Endothelial cell of umbilical vein (primary cell): Measurements from ENCODE around the gene HBZ. TPM values are rescaled to one million over a fixed set of nuclear protein-coding genes. Genes with fewer than 3 reads are reported as not detected.

ENCODE experiments used
- BruUV-seq: library from RNA; stranded (reverse); fragments of 400-500 nt; replicated peaks from 2 replicates; lab custom pipeline; 2021; lab: Mats Ljungman, UMichigan
- CTCF ChIA-PET: fragments of 300-600, 350-600 bp; sonication (Branson Sonifier 250); formaldehyde crosslinking; loops from one replicate; lab custom pipeline; 2021; ENCODE audit warnings: antibody characterized with exemption, inconsistent platforms; lab: Charles Lee
- POLR2A ChIA-PET: fragments of 300-600, 350-600 bp; sonication (Branson Sonifier 250); formaldehyde crosslinking; loops from one replicate; lab custom pipeline; 2021; ENCODE audit warnings: antibody characterized with exemption, inconsistent platforms; lab: Charles Lee
- DNase-seq: peaks from one replicate; pipeline ENCODE4 v3.0.0-alpha.2; 2011; ENCODE audit warnings: low read depth, low spot score
- FAIRE-seq: peaks from 2 replicates; lab custom pipeline; 2011; peaks lifted over from hg19 to GRCh38; lab: Jason Lieb, UNC
- H2AFZ ChIP-seq: 2 replicates; pipeline ENCODE4 v1.6.0; 2012; ENCODE audit warnings: low read depth, low read length, control low read depth, inconsistent platforms
- H3K27ac ChIP-seq: 2 replicates; pipeline ENCODE4 v1.5.1; 2011; ENCODE audit warnings: low read depth, mild to moderate bottlenecking, control low read depth, low read length, moderate library complexity; ENCODE audit not compliant: insufficient read depth
- H3K27me3 ChIP-seq, 2 experiments: 2 replicates each; pipeline versions ENCODE4 v1.6.0 to v1.6.1; 2011; ENCODE audit warnings: low read length in 2 of 2, mixed read lengths in 1 of 2; ENCODE audit not compliant: control insufficient read depth in 2 of 2, insufficient read depth in 2 of 2
- H3K36me3 ChIP-seq, 2 experiments: 2 replicates in 1 of 2; 3 replicates in 1 of 2; pipeline ENCODE4 v1.5.1; 2011; ENCODE audit warnings: low read length in 2 of 2, mild to moderate bottlenecking in 1 of 2, moderate library complexity in 1 of 2; ENCODE audit not compliant: control insufficient read depth in 2 of 2, insufficient read depth in 2 of 2; ENCODE audit errors: extremely low read depth in 1 of 2
- H3K4me1 ChIP-seq: 3 replicates; pipeline ENCODE4 v1.5.1; 2011; ENCODE audit warnings: mild to moderate bottlenecking, low read length; ENCODE audit not compliant: control insufficient read depth, insufficient read depth; ENCODE audit errors: extremely low read depth
- H3K4me2 ChIP-seq: 2 replicates; pipeline ENCODE4 v1.6.1; 2011; ENCODE audit warnings: low read length, control low read depth, mixed read lengths; ENCODE audit not compliant: insufficient read depth
- H3K4me3 ChIP-seq, 3 experiments: fragments of 200-600 bp in 1 of 3; sonication (generic), shearing (Covaris generic) in 1 of 3; replicated peaks in 1 of 3; 2 replicates each; pipeline ENCODE4 v1.5.1; 2011 to 2016; ENCODE audit warnings: control low read depth in 3 of 3, low read length in 3 of 3, mild to moderate bottlenecking in 2 of 3, inconsistent platforms in 1 of 3, low read depth in 1 of 3, moderate library complexity in 1 of 3; ENCODE audit not compliant: insufficient read depth in 1 of 3
- H3K79me2 ChIP-seq: 2 replicates; pipeline ENCODE4 v1.6.0; 2012; ENCODE audit warnings: low read length, inconsistent platforms; ENCODE audit not compliant: control insufficient read depth, insufficient read depth
- H3K9ac ChIP-seq: replicated peaks from 2 replicates; pipeline ENCODE3; 2011; ENCODE audit warnings: low read length, control low read depth; ENCODE audit not compliant: insufficient read depth; ENCODE audit errors: extremely low read depth
- H3K9me1 ChIP-seq: replicated peaks from 3 replicates; pipeline ENCODE4 v1.6.0; 2011; ENCODE audit warnings: mild to moderate bottlenecking, low read length; ENCODE audit not compliant: control insufficient read depth, insufficient read depth; ENCODE audit errors: extremely low read depth
- H3K9me3 ChIP-seq: replicated peaks from 2 replicates; pipeline ENCODE4 v1.5.1; 2012; ENCODE audit warnings: low read length, inconsistent platforms; ENCODE audit not compliant: control insufficient read depth, insufficient read depth
- H4K20me1 ChIP-seq: replicated peaks from 2 replicates; pipeline ENCODE3; 2011; ENCODE audit warnings: mild to moderate bottlenecking, low read length; ENCODE audit not compliant: control insufficient read depth, insufficient read depth; ENCODE audit errors: extremely low read depth
- CTCF ChIP-seq, 2 donors: IDR thresholded peaks; 1 replicate in 1 of 2; 2 replicates in 1 of 2; pipeline ENCODE4 v1.5.1; 2011; ENCODE audit warnings: low read length in 2 of 2, mild to moderate bottlenecking in 2 of 2, moderate library complexity in 2 of 2, control low read depth in 1 of 2, inconsistent platforms in 1 of 2, low read depth in 1 of 2; ENCODE audit not compliant: insufficient read depth in 1 of 2; ENCODE audit errors: extremely low read depth in 1 of 2
- FOS ChIP-seq: IDR thresholded peaks from 2 replicates; pipeline ENCODE4 v1.6.1; 2011; ENCODE audit warnings: mild to moderate bottlenecking, low read length, moderate library complexity, borderline replicate concordance; ENCODE audit not compliant: insufficient read depth
- GATA2 ChIP-seq: IDR thresholded peaks from 2 replicates; pipeline ENCODE4 v1.7.0; 2011; ENCODE audit warnings: low read depth, mild to moderate bottlenecking, moderate library complexity, mixed read lengths, low read length; ENCODE audit not compliant: insufficient read length, insufficient read depth
- JUN ChIP-seq: IDR thresholded peaks from 2 replicates; pipeline ENCODE4 v1.6.1; 2011; ENCODE audit warnings: borderline replicate concordance, low read depth; ENCODE audit not compliant: insufficient read length, insufficient read depth
- MAX ChIP-seq: IDR thresholded peaks from 2 replicates; pipeline ENCODE4 v1.6.1; 2011; ENCODE audit not compliant: insufficient read depth, insufficient read length
- MYC ChIP-seq: IDR thresholded peaks from one replicate; pipeline ENCODE4 v1.6.1; 2011; ENCODE audit warnings: mild to moderate bottlenecking, low read depth, low read length
- POLR2A ChIP-seq: IDR thresholded peaks from 2 replicates; pipeline ENCODE4 v1.6.1; 2012; ENCODE audit warnings: low read depth, mild to moderate bottlenecking, control low read depth, low read length
- dilution Hi-C: fragments of 300-500 bp; cut with MboI; formaldehyde crosslinking; loops from one replicate; pipeline ENCODE4 v1.15.0; 2019; ENCODE audit warnings: low sequenced_read_pairs; ENCODE audit not compliant: extremely low pct_ligation_motif_present
- intact Hi-C: fragments of 100-400 bp; cut with micrococcal nuclease; formaldehyde crosslinking; loops from one replicate; pipeline ENCODE4 v1.10.0; 2022
- polyA plus RNA-seq, 4 experiments: library from polyadenylated mRNA; depleted of rRNA in 3 of 4; stranded (reverse) in 3 of 4; unstranded in 1 of 4; fragments of >200 nt; gene quantifications; 2 replicates each; pipeline versions ENCODE4 v1.2.1 to v1.2.3, GENCODE V29; 2011 to 2012; ENCODE audit warnings: missing spikeins in 1 of 4
- total RNA-seq: library from RNA; stranded (reverse); gene quantifications from 2 replicates; pipeline ENCODE4 v1.2.3, GENCODE V29; 2021

Gene HBZ
- total and polyA plus RNA-seq, 2 donors (not counting 3 experiments of a cell fraction or from before 2014, with no cell fraction given): not detected

- dilution Hi-C loops: no loop called here
- H3K4me1 ChIP-seq: peaks cover 5% of the 10 kb centered on the region
Observed at GRCh38 chr16:178668-179015, 26.2 kb downstream of the HBZ start.

GRCh38 chr16:179211-180092 lies 27.0 kb downstream of the HBZ start:
- Histone ChIP-seq H3K9ac (no peak overlapping the region), H3K4me2 (no peak overlapping the region), H3K27me3 (peaks cover 31 to 36% of the 10 kb centered on the region in 2 experiments), H3K4me3 (no peak overlapping the region), H3K36me3 (no peaks in the 10 kb centered on the region), H3K27ac (no peak overlapping the region), H3K79me2 (no peaks in the 10 kb centered on the region), H3K9me1 (no peaks in the 10 kb centered on the region), H3K9me3 (no peaks in the 10 kb centered on the region), H4K20me1 (no peaks in the 10 kb centered on the region), H3K4me1 (peaks cover 5% of the 10 kb centered on the region), H2AFZ (no peak overlapping the region)
- ChIA-PET POLR2A (interaction anchor here (1.4 kb wide), 1 partner anchor 72 kb away, joined by 3 read pairs; no protein-coding TSS in a partner anchor), CTCF (interaction anchor here (1.2 to 3.3 kb wide), 8 partner anchors 8 to 184 kb away, joined by 4 to 61 read pairs (median 12); no protein-coding TSS in a partner anchor)
- no TSS peak for BruUV-seq
- intact Hi-C loops: loop anchor here (2.0 to 5.0 kb wide), 2 partner anchors 63 to 173 kb away; partner anchors contain the start of gene AXIN1
- TF ChIP-seq MYC (no peak), GATA2 (no peak), FOS (no peak), MAX (no peak), POLR2A (no peak), JUN (no peak), CTCF (IDR thresholded peaks at IDR 0.05; ENCODE audit: extremely low read depth in 1 of 2, insufficient read depth in 1 of 2, low read depth in 1 of 2, low read length in 2 of 2) (no peak)
- dilution Hi-C loops: no loop called here
- peak; percentile 18 for FAIRE-seq
- no peak for DNase-seq

More at GRCh38 chr16:178668-179015, 26.2 kb downstream of the HBZ start:
- intact Hi-C loops: no loop called here
- CTCF ChIA-PET: interaction anchor here (2.3 kb wide), 1 partner anchor 72 kb away, joined by 11 read pairs; no protein-coding TSS in a partner anchor
- H3K36me3 ChIP-seq: no peaks in the 10 kb centered on the region
- H3K79me2 ChIP-seq: no peaks in the 10 kb centered on the region
- no peak overlapping the region for H3K4me3 ChIP-seq
- no peaks in the 10 kb centered on the region for H3K9me3 ChIP-seq
- FAIRE-seq (no peak), DNase-seq (no peak)
- H3K27ac ChIP-seq: no peak overlapping the region
- H3K27me3 ChIP-seq: peaks cover 34 to 37% of the 10 kb centered on the region in 2 experiments
- BruUV-seq: no TSS peak
- H4K20me1 ChIP-seq: no peaks in the 10 kb centered on the region
- H3K9ac ChIP-seq: no peak overlapping the region
- no peak for TF ChIP-seq MYC
- no peak for TF ChIP-seq FOS
- no peak overlapping the region for H2AFZ ChIP-seq
- H3K4me2 ChIP-seq: no peak overlapping the region
- no peaks in the 10 kb centered on the region for H3K9me1 ChIP-seq
- POLR2A ChIA-PET: no interaction called here
